ENCODE results near the gene C2orf80. TPM values are rescaled to one million over a fixed set of nuclear protein-coding genes. Genes with fewer than 3 reads are reported as not detected.
A peak's percentile ranks its signal among the peaks of the same experiment; 100 is the strongest.

Gene C2orf80
- total RNA-seq, 1 donor from 2014 or later, result not detected

- H3K9me3 ChIP-seq (ENCODE audit: low read depth), result no peaks in the 10 kb centered on the region
- H3K9ac ChIP-seq, result no peak within 1 kb of the TSS
- no peak within 1 kb of the TSS for H3K27ac ChIP-seq
- Mint-ChIP-seq H3K27ac (peak within 1 kb of the TSS; percentile 5), H3K4me3 (no peak within 1 kb of the TSS), H3K36me3 (no peaks in the 10 kb centered on the region), H3K4me1 (peaks cover 10% of the 10 kb centered on the region), H3K27me3 (ENCODE audit: insufficient read depth, low read depth) (peaks cover 3% of the 10 kb centered on the region), H3K9me3 (no peaks in the 10 kb centered on the region)
- H3F3A ChIP-seq (ENCODE audit: low read depth), result no peaks in the 10 kb centered on the region
- H3K79me2 ChIP-seq (ENCODE audit: low read depth), result no peaks in the 10 kb centered on the region
- H4K20me1 ChIP-seq (ENCODE audit: low read depth), result no peaks in the 10 kb centered on the region
- H3K36me3 ChIP-seq, result no peaks in the 10 kb centered on the region
- DNase-seq (ENCODE audit: low spot score), result no peak
- no peak within 1 kb of the TSS for H3K4me3 ChIP-seq
- H3K4me2 ChIP-seq, result no peak within 1 kb of the TSS
- TF ChIP-seq EZH2 (IDR thresholded peaks at IDR 0.05) (no peak), EZH2phosphoT487 (IDR thresholded peaks at IDR 0.05) (no peak)
- TF ChIP-seq, protein P1, sequence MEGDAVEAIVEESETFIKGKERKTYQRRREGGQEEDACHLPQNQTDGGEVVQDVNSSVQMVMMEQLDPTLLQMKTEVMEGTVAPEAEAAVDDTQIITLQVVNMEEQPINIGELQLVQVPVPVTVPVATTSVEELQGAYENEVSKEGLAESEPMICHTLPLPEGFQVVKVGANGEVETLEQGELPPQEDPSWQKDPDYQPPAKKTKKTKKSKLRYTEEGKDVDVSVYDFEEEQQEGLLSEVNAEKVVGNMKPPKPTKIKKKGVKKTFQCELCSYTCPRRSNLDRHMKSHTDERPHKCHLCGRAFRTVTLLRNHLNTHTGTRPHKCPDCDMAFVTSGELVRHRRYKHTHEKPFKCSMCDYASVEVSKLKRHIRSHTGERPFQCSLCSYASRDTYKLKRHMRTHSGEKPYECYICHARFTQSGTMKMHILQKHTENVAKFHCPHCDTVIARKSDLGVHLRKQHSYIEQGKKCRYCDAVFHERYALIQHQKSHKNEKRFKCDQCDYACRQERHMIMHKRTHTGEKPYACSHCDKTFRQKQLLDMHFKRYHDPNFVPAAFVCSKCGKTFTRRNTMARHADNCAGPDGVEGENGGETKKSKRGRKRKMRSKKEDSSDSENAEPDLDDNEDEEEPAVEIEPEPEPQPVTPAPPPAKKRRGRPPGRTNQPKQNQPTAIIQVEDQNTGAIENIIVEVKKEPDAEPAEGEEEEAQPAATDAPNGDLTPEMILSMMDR (IDR thresholded peaks at IDR 0.05), result no peak
- H3K27me3 ChIP-seq, result no peaks in the 10 kb centered on the region
- peak within 1 kb of the TSS; percentile 67 for H2AFZ ChIP-seq (replicated peaks)
- no peaks in the 10 kb centered on the region for H3K4me1 ChIP-seq
These were observed 26.3 kb downstream of the C2orf80 start, which contains the start of gene CRYGA for GRCh38 chr2:208163489-208163888. CRYGA (minus strand) TSS chr2:208163589; CDS start chr2:208163556, 33 bp downstream.

DNA sequence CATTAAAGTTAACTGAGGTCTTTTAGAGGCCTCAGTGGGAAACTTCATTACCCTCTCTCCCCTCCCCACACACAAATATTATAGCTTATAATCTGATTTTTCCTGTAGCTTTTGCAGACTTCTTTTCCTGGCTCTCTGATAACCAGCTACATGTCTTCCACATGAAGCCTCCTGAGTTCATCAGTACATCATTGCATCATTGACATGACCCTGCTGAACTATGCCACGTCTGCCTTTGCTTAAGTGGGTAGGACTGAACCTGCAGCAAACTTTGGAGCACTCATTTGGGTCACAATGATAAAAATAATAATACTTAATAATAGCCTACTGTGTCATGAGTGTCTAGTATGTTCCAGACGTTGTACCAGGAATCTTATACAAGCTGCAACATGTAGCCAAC, 33.4 kb downstream of the C2orf80 start:
- Mint-ChIP-seq H3K9me3 (peaks cover 5% of the 10 kb centered on the region), H3K36me3 (no peaks in the 10 kb centered on the region)

GRCh38 chr2:208153156-208153555, 36.7 kb downstream of the C2orf80 start:
- no peak overlapping the region for H3K27ac Mint-ChIP-seq
- no peaks in the 10 kb centered on the region for H3K4me1 ChIP-seq
- no peak overlapping the region for H2AFZ ChIP-seq (replicated peaks)
- H3K9ac ChIP-seq, result no peak overlapping the region
- no peaks in the 10 kb centered on the region for H3F3A ChIP-seq (ENCODE audit: low read depth)
- no peaks in the 10 kb centered on the region for H3K27me3 ChIP-seq
- H3K4me1 Mint-ChIP-seq, result no peaks in the 10 kb centered on the region
- no peak overlapping the region for H3K4me3 ChIP-seq
- peaks cover 10% of the 10 kb centered on the region for H3K9me3 Mint-ChIP-seq
- no peaks in the 10 kb centered on the region for H3K79me2 ChIP-seq (ENCODE audit: low read depth)
- H3K4me2 ChIP-seq, result no peak overlapping the region
- TF ChIP-seq EZH2phosphoT487 (IDR thresholded peaks at IDR 0.05) (no peak), EZH2 (IDR thresholded peaks at IDR 0.05) (no peak)
- TF ChIP-seq, protein P1 (IDR thresholded peaks at IDR 0.05), result no peak
- H3K27ac ChIP-seq, result no peak overlapping the region
- no peaks in the 10 kb centered on the region for H3K27me3 Mint-ChIP-seq (ENCODE audit: insufficient read depth, low read depth)
- no peaks in the 10 kb centered on the region for H3K9me3 ChIP-seq (ENCODE audit: low read depth)
- no peaks in the 10 kb centered on the region for H3K36me3 Mint-ChIP-seq
- no peak for DNase-seq (ENCODE audit: low spot score)
- H3K4me3 Mint-ChIP-seq, result no peak overlapping the region
- no peaks in the 10 kb centered on the region for H4K20me1 ChIP-seq (ENCODE audit: low read depth)
- no peaks in the 10 kb centered on the region for H3K36me3 ChIP-seq

More for the DNA sequence above, 33.4 kb downstream of the C2orf80 start:
- Mint-ChIP-seq H3K27ac (no peak overlapping the region), H3K4me3 (no peak overlapping the region), H3K4me1 (no peaks in the 10 kb centered on the region), H3K27me3 (ENCODE audit: insufficient read depth, low read depth) (no peaks in the 10 kb centered on the region)
- Histone ChIP-seq H3K4me3 (no peak overlapping the region), H3K79me2 (ENCODE audit: low read depth) (no peaks in the 10 kb centered on the region), H3K9ac (no peak overlapping the region), H4K20me1 (ENCODE audit: low read depth) (no peaks in the 10 kb centered on the region), H3F3A (ENCODE audit: low read depth) (no peaks in the 10 kb centered on the region), H3K27me3 (no peaks in the 10 kb centered on the region), H3K27ac (no peak overlapping the region), H3K9me3 (ENCODE audit: low read depth) (no peaks in the 10 kb centered on the region), H3K4me1 (no peaks in the 10 kb centered on the region), H2AFZ (replicated peaks) (no peak overlapping the region), H3K36me3 (no peaks in the 10 kb centered on the region), H3K4me2 (no peak overlapping the region)
- no peak for TF ChIP-seq EZH2 (IDR thresholded peaks at IDR 0.05)
- DNase-seq (ENCODE audit: low spot score), result no peak

GRCh38 chr2:208150956-208151355, 38.9 kb downstream of the C2orf80 start:
- Histone ChIP-seq H4K20me1 (ENCODE audit: low read depth) (no peaks in the 10 kb centered on the region), H3F3A (ENCODE audit: low read depth) (peaks cover 6% of the 10 kb centered on the region), H3K36me3 (no peaks in the 10 kb centered on the region), H3K4me1 (peaks cover 5% of the 10 kb centered on the region), H3K4me2 (no peak overlapping the region), H3K27ac (no peak overlapping the region), H3K27me3 (no peaks in the 10 kb centered on the region), H3K4me3 (no peak overlapping the region), H3K9ac (no peak overlapping the region), H3K79me2 (ENCODE audit: low read depth) (no peaks in the 10 kb centered on the region), H2AFZ (replicated peaks) (no peak overlapping the region), H3K9me3 (ENCODE audit: low read depth) (no peaks in the 10 kb centered on the region)
- Mint-ChIP-seq H3K9me3 (peaks cover 10% of the 10 kb centered on the region), H3K27me3 (ENCODE audit: insufficient read depth, low read depth) (peaks cover 2% of the 10 kb centered on the region), H3K27ac (no peak overlapping the region), H3K36me3 (no peaks in the 10 kb centered on the region), H3K4me3 (no peak overlapping the region), H3K4me1 (peaks cover 4% of the 10 kb centered on the region)
- TF ChIP-seq, protein P1 (IDR thresholded peaks at IDR 0.05), result no peak
- no peak for TF ChIP-seq EZH2phosphoT487 (IDR thresholded peaks at IDR 0.05)
- TF ChIP-seq EZH2 (IDR thresholded peaks at IDR 0.05), result no peak
- no peak for DNase-seq (ENCODE audit: low spot score)
